ENCODE data around the gene NAPB.
"Not testable (repeated sequence)": the region's sequence is repeated elsewhere in the genome, so short reads cannot be mapped to it uniquely, and the experiment has no call there.

Gene NAPB

GRCh38 chr20:23420943-23421931 lies at the start of gene NAPB:
TSS of gene NAPB (minus strand) at chr20:23421488. CDS start at chr20:23421402, 86 bp downstream.
- peak; percentile 22 for TF ChIP-seq CTCF (IDR thresholded peaks at IDR 0.05; ENCODE audit: control extremely low read depth, extremely low read depth, low read depth, missing control alignments)
- CTCF ChIA-PET, result interaction anchor here (0.6 to 9.8 kb wide), 15 partner anchors 9 to 75 kb away, joined by 3 to 73 read pairs (median 4); no protein-coding TSS in a partner anchor
- DNase-seq (ENCODE audit: extremely low spot score), result peak; percentile 96
- POLR2A ChIA-PET, result interaction anchor here (1.1 kb wide), 1 partner anchor 71 kb away, joined by 10 read pairs; the partner anchor contains the start of gene NXT1

- DNase-seq (ENCODE audit: extremely low spot score); POLR2A ChIA-PET; CTCF ChIA-PET: not testable (repeated sequence)
These were observed 45.7 kb upstream of the NAPB start for GRCh38 chr20:23466961-23467360.

GRCh38 chr20:23461180-23461579 lies 39.9 kb upstream of the NAPB start:
- DNase-seq (ENCODE audit: extremely low spot score), result no peak
- TF ChIP-seq CTCF (IDR thresholded peaks at IDR 0.05; ENCODE audit: control extremely low read depth, extremely low read depth, low read depth, missing control alignments), result no peak
- ChIA-PET POLR2A (no interaction called here), CTCF (no interaction called here)

GRCh38 chr20:23459461-23460150 lies 38.3 kb upstream of the NAPB start:
- TF ChIP-seq CTCF (IDR thresholded peaks at IDR 0.05; ENCODE audit: control extremely low read depth, extremely low read depth, low read depth, missing control alignments), result no peak
- POLR2A ChIA-PET, result no interaction called here
- DNase-seq (ENCODE audit: extremely low spot score), result no peak
- CTCF ChIA-PET, result interaction anchor here (0.9 to 2.2 kb wide), 4 partner anchors 9 to 147 kb away, joined by 3 to 10 read pairs (median 6); no protein-coding TSS in a partner anchor

GRCh38 chr20:23456873-23457272 lies 35.6 kb upstream of the NAPB start:
- ChIA-PET POLR2A (no interaction called here), CTCF (no interaction called here)
- no peak for TF ChIP-seq CTCF (IDR thresholded peaks at IDR 0.05; ENCODE audit: control extremely low read depth, extremely low read depth, low read depth, missing control alignments)
- DNase-seq (ENCODE audit: extremely low spot score), result no peak

GRCh38 chr20:23456409-23456808 lies 35.1 kb upstream of the NAPB start:
- CTCF ChIA-PET, result no interaction called here
- POLR2A ChIA-PET, result no interaction called here

More at GRCh38 chr20:23456409-23456808, 35.1 kb upstream of the NAPB start:
- no peak for TF ChIP-seq CTCF (IDR thresholded peaks at IDR 0.05; ENCODE audit: control extremely low read depth, extremely low read depth, low read depth, missing control alignments)
- DNase-seq (ENCODE audit: extremely low spot score), result no peak

Data from GM10248 (cell line).